Fibroblast of lung (primary cell): ENCODE data around the gene NLGN1.

Experiments used
- CTCF ChIP-seq, 2 donors: IDR thresholded peaks in 1 of 2; conservative IDR thresholded peaks in 1 of 2; 1 replicate in 1 of 2; 2 replicates in 1 of 2; pipeline ENCODE4 v1.5.1; 2011 to 2012; ENCODE audit warnings: low read length in 2 of 2, control low read depth in 1 of 2, inconsistent platforms in 1 of 2, low read depth in 1 of 2, mild to moderate bottlenecking in 1 of 2
- EZH2 ChIP-seq: IDR thresholded peaks from 2 replicates; pipeline ENCODE4 v1.5.1; 2012; ENCODE audit warnings: low read length, control low read depth, mild to moderate bottlenecking; ENCODE audit errors: missing control alignments

- TF ChIP-seq CTCF (conservative IDR thresholded peaks at IDR 0.05 in 1 of 2, IDR thresholded peaks at IDR 0.05 in 1 of 2; ENCODE audit: low read depth in 1 of 2, low read length in 2 of 2): no peak
- TF ChIP-seq EZH2: no peak
These were observed 504.9 kb downstream of the NLGN1 start for GRCh38 chr3:173902401-173902800.
